Esophagus (tissue), 2 donors: ENCODE data around the gene FALEC. TPM values are rescaled to one million over a fixed set of nuclear protein-coding genes. Genes with fewer than 3 reads are reported as not detected.

Source experiments
- H3K27ac ChIP-seq, 2 donors: one replicate each; pipeline ENCODE4 v1.5.1; 2013; ENCODE audit warnings: low read depth in 2 of 2, mild to moderate bottlenecking in 2 of 2, inconsistent platforms in 1 of 2, low read length in 1 of 2, moderate library complexity in 1 of 2
- H3K27me3 ChIP-seq, 2 donors: one replicate each; pipeline ENCODE4 v1.6.1; 2013; ENCODE audit warnings: low read length in 2 of 2, control low read depth in 1 of 2, mild to moderate bottlenecking in 1 of 2; ENCODE audit not compliant: insufficient read depth in 2 of 2, control insufficient read depth in 1 of 2
- H3K36me3 ChIP-seq, 2 donors: one replicate each; pipeline ENCODE4 v1.6.1; 2013; ENCODE audit warnings: low read length in 1 of 2; ENCODE audit not compliant: control insufficient read depth in 2 of 2, insufficient read depth in 2 of 2
- H3K4me1 ChIP-seq, 2 donors: one replicate each; pipeline ENCODE4 v1.6.1; 2013; ENCODE audit warnings: low read length in 1 of 2; ENCODE audit not compliant: control insufficient read depth in 2 of 2, insufficient read depth in 2 of 2
- H3K4me3 ChIP-seq, 2 donors: one replicate each; pipeline ENCODE4 v1.5.1; 2013; ENCODE audit warnings: low read length in 2 of 2, mild to moderate bottlenecking in 2 of 2, low read depth in 1 of 2, moderate library complexity in 1 of 2
- H3K9me3 ChIP-seq, 2 donors: one replicate each; pipeline ENCODE4 v1.6.1; 2013; ENCODE audit warnings: mild to moderate bottlenecking in 2 of 2, low read depth in 1 of 2, low read length in 1 of 2, moderate library complexity in 1 of 2; ENCODE audit not compliant: control insufficient read depth in 2 of 2, insufficient read depth in 1 of 2
- WGBS, 2 donors: extraction: QIAGEN DNeasy Blood & Tissue Kit; methylation state at CpG; one replicate each; pipeline ENCODE4 v1.1.7; 2013; 5-methylcytosine and 5-hydroxymethylcytosine counted together
- polyA plus RNA-seq, 2 donors: library from polyadenylated mRNA; stranded (reverse); fragments of 200-250 nt; gene quantifications; one replicate each; pipeline ENCODE4 v1.2.3, GENCODE V29; 2013
- donor health status: healthy with polysubstance abuse.
- donor health status: Bipolar disorder and iron deficiency.

The FALEC gene
- polyA plus RNA-seq, 2 donors, result 2.1 to 4.6 TPM

DNA sequence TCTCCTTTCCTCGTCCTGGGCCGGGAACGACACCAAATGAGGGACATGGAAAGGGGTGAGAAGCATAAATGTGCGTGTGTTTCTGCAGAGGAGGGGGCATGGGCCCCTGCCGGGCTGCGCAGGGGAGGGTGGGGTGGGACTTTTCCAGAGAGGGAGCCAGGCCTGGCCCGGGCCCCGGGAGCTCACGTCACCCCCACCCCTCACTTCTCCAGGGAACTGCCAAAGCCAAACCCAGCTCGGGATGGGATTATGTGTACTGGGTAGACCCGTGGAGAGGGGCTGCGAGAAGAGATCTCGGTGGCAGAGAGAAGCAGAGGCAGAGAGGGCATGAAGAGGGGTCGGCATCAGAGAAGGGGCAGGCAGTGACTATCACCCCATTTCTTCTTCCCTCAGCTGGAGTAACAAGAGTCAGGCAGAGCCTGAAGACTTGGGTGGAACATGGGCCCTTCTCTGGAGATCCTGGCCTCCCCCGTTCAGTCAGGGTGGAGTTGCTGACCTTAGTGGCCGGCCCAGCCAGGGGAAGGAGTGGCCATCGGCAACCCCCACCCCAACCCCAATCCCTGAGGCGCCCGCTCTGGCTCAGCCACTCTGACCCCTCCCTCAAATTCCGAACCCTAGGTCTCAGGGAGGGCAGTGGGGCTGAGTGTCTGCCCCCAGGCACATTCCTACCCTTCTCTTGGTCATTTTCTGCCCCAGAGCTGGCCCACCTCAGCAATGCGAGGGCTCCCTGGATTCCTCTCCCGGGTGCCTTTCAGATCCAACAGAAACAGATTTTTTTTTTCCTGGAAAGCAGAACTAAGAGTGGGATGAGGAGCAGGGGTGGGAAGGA lies 34.9 kb downstream of the FALEC start:
- whole genome bisulfite sequencing, 2 donors, result 44 to 49% methylated on average over 20 to 22 of the region's 22 CpGs
- Histone ChIP-seq H3K4me3 (peak overlapping the region; percentile 64 to 72), H3K27me3 (no peaks in the 10 kb centered on the region), H3K4me1 (peaks cover 0 to 6% of the 10 kb centered on the region in 2 donors), H3K36me3 (peaks cover 2 to 6% of the 10 kb centered on the region in 2 donors), H3K9me3 (no peaks in the 10 kb centered on the region), H3K27ac (peak overlapping the region; percentile 92)

- Histone ChIP-seq H3K27me3 (no peaks in the 10 kb centered on the region), H3K36me3 (peaks cover 5 to 9% of the 10 kb centered on the region in 2 donors), H3K4me1 (peaks cover 0 to 6% of the 10 kb centered on the region in 2 donors), H3K27ac (peak overlapping the region; percentile 92), H3K4me3 (peak overlapping the region; percentile 64 to 72), H3K9me3 (no peaks in the 10 kb centered on the region)
- 59 to 64% methylated on average over 11 of the region's 11 CpGs for WGBS, 2 donors
Observed at GRCh38 chr1:150551051-150551783, 35.7 kb downstream of the FALEC start.

- Histone ChIP-seq H3K4me1 (peaks cover 0 to 6% of the 10 kb centered on the region in 2 donors), H3K27me3 (no peaks in the 10 kb centered on the region), H3K27ac (peak overlapping the region; percentile 57 to 92), H3K36me3 (peaks cover 5 to 11% of the 10 kb centered on the region in 2 donors), H3K4me3 (no peak overlapping the region), H3K9me3 (no peaks in the 10 kb centered on the region)
- WGBS, 2 donors, result 13 to 35% methylated on average over 1 of the region's 1 CpG
Observed at GRCh38 chr1:150551784-150552127, 36.2 kb downstream of the FALEC start.

DNA sequence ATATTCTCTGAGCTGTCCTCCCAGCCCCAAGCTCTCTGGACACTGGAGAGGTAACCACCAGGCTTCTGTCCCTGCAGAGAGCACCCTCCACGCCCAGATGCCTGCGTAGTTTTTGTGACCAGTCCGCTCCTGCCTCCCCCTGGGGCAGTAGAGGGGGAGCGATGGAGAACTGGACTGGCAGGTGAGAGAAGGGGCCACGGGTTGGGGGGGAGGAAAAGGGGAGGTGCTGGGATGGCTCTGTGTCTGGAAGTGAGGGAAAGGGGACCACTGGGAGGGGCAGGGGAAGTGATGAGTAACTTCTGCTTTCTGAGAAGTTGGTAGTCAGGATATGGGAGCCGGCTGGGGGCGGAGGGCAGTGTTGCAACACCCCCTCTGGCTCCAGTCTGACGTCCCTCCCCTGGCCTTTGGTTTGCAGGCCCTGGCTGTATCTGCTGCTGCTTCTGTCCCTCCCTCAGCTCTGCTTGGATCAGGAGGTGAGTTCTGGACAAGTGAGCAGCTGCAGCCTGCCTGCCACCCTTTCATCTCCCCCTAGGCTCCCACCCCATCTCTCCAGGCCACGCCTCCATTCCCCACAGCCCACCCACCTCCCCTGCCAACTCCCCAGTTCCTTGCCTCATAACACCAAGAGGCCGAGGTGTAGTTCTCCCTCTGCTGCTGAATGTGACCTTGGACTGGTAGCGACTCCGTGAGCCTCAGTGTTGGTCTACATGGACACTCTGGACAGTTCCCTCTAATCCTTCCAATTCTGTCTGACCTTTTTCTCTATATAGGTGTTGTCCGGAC lies 36.8 kb downstream of the FALEC start:
- peak overlapping the region; percentile 62 to 92 for H3K27ac ChIP-seq
- no peak overlapping the region for H3K4me3 ChIP-seq
- 32% methylated on average over 13 of the region's 13 CpGs for WGBS, 2 donors
- H3K9me3 ChIP-seq, result no peaks in the 10 kb centered on the region
- H3K4me1 ChIP-seq, result peaks cover 0 to 6% of the 10 kb centered on the region in 2 donors
- H3K27me3 ChIP-seq, result no peaks in the 10 kb centered on the region
- peaks cover 5 to 15% of the 10 kb centered on the region in 2 donors for H3K36me3 ChIP-seq

DNA sequence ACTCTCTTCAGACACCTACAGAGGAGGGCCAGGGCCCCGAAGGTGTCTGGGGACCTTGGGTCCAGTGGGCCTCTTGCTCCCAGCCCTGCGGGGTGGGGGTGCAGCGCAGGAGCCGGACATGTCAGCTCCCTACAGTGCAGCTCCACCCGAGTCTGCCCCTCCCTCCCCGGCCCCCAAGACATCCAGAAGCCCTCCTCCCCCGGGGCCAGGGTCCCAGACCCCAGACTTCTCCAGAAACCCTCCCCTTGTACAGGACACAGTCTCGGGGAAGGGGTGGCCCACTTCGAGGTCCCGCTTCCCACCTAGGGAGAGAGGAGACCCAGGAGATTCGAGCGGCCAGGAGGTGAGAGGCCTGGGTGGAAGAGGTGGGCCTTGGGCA lies 37.3 kb downstream of the FALEC start:
- Histone ChIP-seq H3K9me3 (no peaks in the 10 kb centered on the region), H3K27me3 (no peaks in the 10 kb centered on the region), H3K4me3 (no peak overlapping the region), H3K36me3 (peaks cover 5 to 16% of the 10 kb centered on the region in 2 donors), H3K27ac (peak overlapping the region; percentile 62 to 92), H3K4me1 (peaks cover 0 to 6% of the 10 kb centered on the region in 2 donors)
- WGBS, 2 donors, result 76 to 81% methylated on average over 12 of the region's 12 CpGs

DNA sequence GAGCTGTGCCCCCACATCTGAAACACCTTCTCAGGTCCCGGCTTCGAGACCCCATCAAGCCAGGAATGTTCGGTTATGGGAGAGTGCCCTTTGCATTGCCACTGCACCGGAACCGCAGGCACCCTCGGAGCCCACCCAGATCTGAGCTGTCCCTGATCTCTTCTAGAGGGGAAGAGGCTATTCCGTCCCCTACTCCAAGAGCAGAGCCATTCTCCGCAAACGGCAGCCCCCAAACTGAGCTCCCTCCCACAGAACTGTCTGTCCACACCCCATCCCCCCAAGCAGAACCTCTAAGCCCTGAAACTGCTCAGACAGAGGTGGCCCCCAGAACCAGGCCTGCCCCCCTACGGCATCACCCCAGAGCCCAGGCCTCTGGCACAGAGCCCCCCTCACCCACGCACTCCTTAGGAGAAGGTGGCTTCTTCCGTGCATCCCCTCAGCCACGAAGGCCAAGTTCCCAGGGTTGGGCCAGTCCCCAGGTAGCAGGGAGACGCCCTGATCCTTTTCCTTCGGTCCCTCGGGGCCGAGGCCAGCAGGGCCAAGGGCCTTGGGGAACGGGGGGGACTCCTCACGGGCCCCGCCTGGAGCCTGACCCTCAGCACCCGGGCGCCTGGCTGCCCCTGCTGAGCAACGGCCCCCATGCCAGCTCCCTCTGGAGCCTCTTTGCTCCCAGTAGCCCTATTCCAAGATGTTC lies 38.0 kb downstream of the FALEC start:
- 80 to 81% methylated on average over 19 to 23 of the region's 23 CpGs for WGBS, 2 donors
- H3K4me3 ChIP-seq, result no peak overlapping the region
- no peaks in the 10 kb centered on the region for H3K9me3 ChIP-seq
- H3K36me3 ChIP-seq, result peaks cover 5 to 16% of the 10 kb centered on the region in 2 donors
- no peaks in the 10 kb centered on the region for H3K27me3 ChIP-seq
- H3K27ac ChIP-seq, result peak overlapping the region in 1 of 2 donors; percentile 92
- peaks cover 0 to 6% of the 10 kb centered on the region in 2 donors for H3K4me1 ChIP-seq

DNA sequence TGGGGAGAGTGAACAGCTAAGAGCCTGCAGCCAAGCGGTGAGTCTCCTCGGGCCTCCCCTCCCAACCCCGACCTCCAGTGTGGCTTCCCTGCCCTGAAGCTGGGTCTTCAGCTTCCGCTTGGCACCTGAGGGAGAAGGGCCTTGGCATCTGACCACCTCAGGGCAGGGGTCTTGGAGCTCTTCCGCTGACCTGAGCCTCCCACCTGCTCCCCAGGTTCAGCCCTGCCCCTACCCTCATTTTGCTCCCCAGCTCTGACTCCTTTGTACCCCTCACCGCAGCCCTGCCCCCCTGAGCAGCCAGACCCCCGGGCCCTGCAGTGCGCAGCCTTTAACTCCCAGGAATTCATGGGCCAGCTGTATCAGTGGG lies 38.5 kb downstream of the FALEC start:
- Histone ChIP-seq H3K36me3 (peaks cover 5 to 20% of the 10 kb centered on the region in 2 donors), H3K27ac (no peak overlapping the region), H3K4me3 (no peak overlapping the region), H3K4me1 (peaks cover 0 to 6% of the 10 kb centered on the region in 2 donors), H3K9me3 (no peaks in the 10 kb centered on the region), H3K27me3 (no peaks in the 10 kb centered on the region)
- 86 to 89% methylated on average over 8 of the region's 8 CpGs for WGBS, 2 donors

GRCh38 chr1:150555198-150555970 lies 39.8 kb downstream of the FALEC start:
- no peaks in the 10 kb centered on the region for H3K9me3 ChIP-seq
- H3K27me3 ChIP-seq, result no peaks in the 10 kb centered on the region
- WGBS, 2 donors, result 84 to 88% methylated on average over 19 of the region's 19 CpGs
- no peak overlapping the region for H3K27ac ChIP-seq
- peaks cover 5 to 20% of the 10 kb centered on the region in 2 donors for H3K36me3 ChIP-seq
- peaks cover 6 to 9% of the 10 kb centered on the region in 2 donors for H3K4me1 ChIP-seq
- no peak overlapping the region for H3K4me3 ChIP-seq
